BE2C (cell line): ENCODE data around the gene DHX34.

Experiments used
- DNase-seq: peaks from one replicate; pipeline ENCODE4 v3.0.0-alpha.2; 2020
- H3K27me3 ChIP-seq: fragments of 250-450 bp; sonication (Bioruptor Pico); 2 replicates; pipeline ENCODE4 v1.5.1; 2020; ENCODE audit warnings: mild to moderate bottlenecking
- H3K36me3 ChIP-seq: fragments of 250-450 bp; sonication (Bioruptor Pico); 2 replicates; pipeline ENCODE4 v1.5.1; 2020; ENCODE audit warnings: mild to moderate bottlenecking
- H3K4me1 ChIP-seq: fragments of 250-450 bp; sonication (Bioruptor Pico); 2 replicates; pipeline ENCODE4 v1.5.1; 2020
- H3K4me3 ChIP-seq: 2 replicates; pipeline ENCODE4 v1.5.1; 2011; ENCODE audit warnings: low read depth, low read length
- H3K9me3 ChIP-seq: fragments of 250-450 bp; sonication (Bioruptor Pico); 2 replicates; pipeline ENCODE4 v1.5.1; 2020
- TF ChIP-seq, protein P1 (sequence below): IDR thresholded peaks from 2 replicates; pipeline ENCODE4 v1.5.1; 2012; ENCODE audit warnings: mild to moderate bottlenecking, low read depth, low read length

DHX34 gene

DNA sequence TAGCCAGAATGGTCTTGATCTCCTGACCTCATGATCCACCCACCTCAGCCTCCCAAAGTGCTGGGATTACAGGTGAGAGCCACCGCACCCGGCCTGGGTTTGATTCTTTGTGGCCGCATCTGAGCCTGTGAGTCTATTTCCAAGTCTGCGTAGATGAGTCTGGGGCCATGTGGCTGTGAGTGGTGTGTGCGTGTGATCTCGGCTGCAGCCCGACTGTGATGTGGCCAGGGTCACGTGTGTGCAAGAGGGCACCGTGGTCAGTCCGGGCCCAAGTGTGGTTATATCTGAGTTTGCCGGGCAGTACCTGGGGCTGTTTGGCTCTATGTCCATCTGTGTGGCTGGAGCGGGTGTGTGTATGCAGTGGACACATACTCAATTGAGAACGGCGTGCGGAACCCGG lies 64.8 kb downstream of the DHX34 start:
- H3K9me3 ChIP-seq: no peaks in the 10 kb centered on the region
- DNase-seq: no peak
- no peaks in the 10 kb centered on the region for H3K4me1 ChIP-seq
- H3K36me3 ChIP-seq: peaks cover 7% of the 10 kb centered on the region; the same call in 1 of the 2 replicates
- no peak overlapping the region for H3K4me3 ChIP-seq
- H3K27me3 ChIP-seq: peaks cover 22% of the 10 kb centered on the region
- TF ChIP-seq, protein P1, sequence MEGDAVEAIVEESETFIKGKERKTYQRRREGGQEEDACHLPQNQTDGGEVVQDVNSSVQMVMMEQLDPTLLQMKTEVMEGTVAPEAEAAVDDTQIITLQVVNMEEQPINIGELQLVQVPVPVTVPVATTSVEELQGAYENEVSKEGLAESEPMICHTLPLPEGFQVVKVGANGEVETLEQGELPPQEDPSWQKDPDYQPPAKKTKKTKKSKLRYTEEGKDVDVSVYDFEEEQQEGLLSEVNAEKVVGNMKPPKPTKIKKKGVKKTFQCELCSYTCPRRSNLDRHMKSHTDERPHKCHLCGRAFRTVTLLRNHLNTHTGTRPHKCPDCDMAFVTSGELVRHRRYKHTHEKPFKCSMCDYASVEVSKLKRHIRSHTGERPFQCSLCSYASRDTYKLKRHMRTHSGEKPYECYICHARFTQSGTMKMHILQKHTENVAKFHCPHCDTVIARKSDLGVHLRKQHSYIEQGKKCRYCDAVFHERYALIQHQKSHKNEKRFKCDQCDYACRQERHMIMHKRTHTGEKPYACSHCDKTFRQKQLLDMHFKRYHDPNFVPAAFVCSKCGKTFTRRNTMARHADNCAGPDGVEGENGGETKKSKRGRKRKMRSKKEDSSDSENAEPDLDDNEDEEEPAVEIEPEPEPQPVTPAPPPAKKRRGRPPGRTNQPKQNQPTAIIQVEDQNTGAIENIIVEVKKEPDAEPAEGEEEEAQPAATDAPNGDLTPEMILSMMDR: no peak

DNA sequence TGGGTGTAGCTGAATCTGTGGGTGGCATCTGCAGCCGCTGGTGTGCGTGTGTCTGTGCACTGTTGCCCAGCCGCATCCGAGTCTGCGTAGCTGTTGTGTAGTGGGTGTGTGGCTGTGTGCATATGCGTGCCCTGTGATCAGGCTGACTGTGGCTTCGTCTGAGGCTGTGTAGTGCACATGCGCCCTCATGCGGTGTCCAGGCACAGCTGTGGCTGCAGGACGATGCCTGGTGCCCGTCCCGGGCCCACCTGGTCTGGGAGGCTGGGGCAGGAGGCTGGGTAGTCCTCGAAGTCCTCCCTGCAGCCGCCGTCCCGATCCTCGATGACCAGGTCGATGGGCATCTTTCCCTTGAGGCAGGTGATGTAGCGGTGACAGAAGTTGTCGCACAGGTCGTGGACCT lies 65.4 kb downstream of the DHX34 start:
- H3K9me3 ChIP-seq: no peaks in the 10 kb centered on the region
- TF ChIP-seq, protein P1: peak; percentile 66
- H3K36me3 ChIP-seq: peaks cover 7% of the 10 kb centered on the region; the same call in 1 of the 2 replicates
- H3K27me3 ChIP-seq: peaks cover 25% of the 10 kb centered on the region
- peak; percentile 76 for DNase-seq
- no peak overlapping the region for H3K4me3 ChIP-seq
- H3K4me1 ChIP-seq: no peaks in the 10 kb centered on the region

DNA sequence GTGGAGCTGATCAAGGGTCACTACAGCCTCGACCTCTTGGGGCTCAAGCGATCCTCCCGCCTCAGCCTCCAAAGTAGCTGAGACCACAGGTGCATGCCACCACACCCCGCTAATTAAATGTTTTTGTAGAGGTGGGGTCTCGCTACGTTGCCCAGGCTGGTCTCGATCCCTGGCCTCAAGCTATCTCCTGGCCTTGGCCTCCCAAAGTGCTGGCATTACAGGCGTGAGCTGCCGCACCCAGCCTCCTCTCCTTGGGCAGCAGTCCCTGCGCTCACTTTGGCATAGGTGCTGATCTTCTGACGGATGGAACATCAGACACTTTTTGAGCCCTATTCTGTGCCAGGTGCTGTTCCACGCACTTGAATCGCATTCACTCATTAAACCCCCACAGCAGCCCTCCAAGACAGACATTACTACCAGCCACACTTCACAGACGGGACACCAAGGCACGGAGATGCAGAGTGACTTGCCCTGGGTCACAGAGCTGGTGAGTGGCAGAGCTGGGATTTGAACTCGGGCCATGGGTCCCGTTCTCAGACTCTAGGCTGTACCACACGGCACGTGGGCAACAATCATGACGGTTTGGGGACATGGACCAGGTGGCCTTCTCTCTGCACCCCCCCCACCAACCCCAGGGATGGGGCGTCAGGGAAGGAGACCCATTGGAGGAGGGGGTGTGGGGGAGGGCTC lies 67.0 kb downstream of the DHX34 start:
- no peak for DNase-seq
- peaks cover 22% of the 10 kb centered on the region for H3K27me3 ChIP-seq
- TF ChIP-seq, protein P1: no peak
- no peaks in the 10 kb centered on the region for H3K9me3 ChIP-seq
- peaks cover 4% of the 10 kb centered on the region; the same call in 1 of the 2 replicates for H3K4me1 ChIP-seq
- H3K4me3 ChIP-seq: no peak overlapping the region
- peaks cover 7% of the 10 kb centered on the region; the same call in 1 of the 2 replicates for H3K36me3 ChIP-seq

DNA sequence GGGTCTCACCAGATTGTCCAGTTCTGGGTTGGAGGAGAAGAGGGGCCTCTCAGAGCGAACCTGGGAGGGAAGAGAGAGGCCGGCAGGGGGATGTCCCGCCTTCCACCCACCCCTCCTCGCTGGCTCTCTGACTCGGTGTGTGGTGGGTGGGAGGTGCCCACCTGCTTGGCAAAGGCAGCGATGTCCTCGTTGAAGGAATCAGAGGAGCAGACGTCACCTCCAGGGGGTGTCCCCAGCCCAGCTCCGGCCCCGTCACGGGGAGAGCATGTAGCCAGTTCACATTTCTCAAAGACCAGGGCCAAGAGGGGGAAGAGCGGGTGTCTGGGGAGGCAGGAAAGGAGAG lies 67.5 kb downstream of the DHX34 start:
- TF ChIP-seq, protein P1: no peak
- Histone ChIP-seq H3K4me3 (no peak overlapping the region), H3K27me3 (peaks cover 22% of the 10 kb centered on the region), H3K36me3 (peaks cover 7% of the 10 kb centered on the region; the same call in 1 of the 2 replicates), H3K9me3 (no peaks in the 10 kb centered on the region), H3K4me1 (peaks cover 7% of the 10 kb centered on the region; the same call in 1 of the 2 replicates)
- no peak for DNase-seq

DNA sequence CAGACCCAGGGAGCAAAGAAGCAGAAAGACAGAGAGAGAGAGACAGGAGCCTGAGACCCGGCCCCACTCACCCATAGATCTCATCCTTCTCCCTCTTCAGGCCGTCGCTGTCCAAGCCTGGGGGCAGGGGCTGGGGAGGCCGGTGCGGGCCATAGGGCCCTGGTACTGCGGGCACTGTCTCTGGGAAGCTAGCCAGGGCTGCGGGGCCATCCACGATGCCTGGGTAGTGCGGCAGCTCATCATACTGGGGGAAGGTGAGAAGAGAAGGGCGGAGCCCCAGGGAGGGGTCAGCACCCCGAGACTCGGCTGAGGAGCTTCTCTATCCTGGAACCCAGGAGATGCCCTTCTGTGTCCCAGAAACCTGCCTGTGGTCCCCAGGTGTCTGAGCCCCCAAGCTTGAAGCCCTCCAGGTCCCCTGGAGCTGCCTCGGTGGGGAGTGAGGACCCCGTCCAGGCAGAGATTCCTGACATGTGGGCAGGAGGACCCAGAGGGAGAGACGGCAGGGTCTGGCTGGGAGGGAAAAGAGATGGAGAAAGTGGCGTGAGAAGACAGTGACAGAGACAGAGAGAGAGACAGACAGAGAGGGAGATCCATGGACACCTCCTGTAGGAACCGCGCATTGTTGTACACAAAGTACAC lies 68.1 kb downstream of the DHX34 start:
- peaks cover 8% of the 10 kb centered on the region for H3K4me1 ChIP-seq
- TF ChIP-seq, protein P1: no peak
- peaks cover 23% of the 10 kb centered on the region for H3K27me3 ChIP-seq
- H3K9me3 ChIP-seq: no peaks in the 10 kb centered on the region
- DNase-seq: no peak
- peaks cover 7% of the 10 kb centered on the region; the same call in 1 of the 2 replicates for H3K36me3 ChIP-seq
- H3K4me3 ChIP-seq: peak overlapping the region; percentile 53
